IPS-NIHi11 (cell line): Measurements from ENCODE around the gene BANK1.

Experiments used
- DNase-seq: peaks from one replicate; pipeline ENCODE4 v3.0.0; 2012; ENCODE audit warnings: mixed read lengths, low spot score

Gene BANK1, protein sequence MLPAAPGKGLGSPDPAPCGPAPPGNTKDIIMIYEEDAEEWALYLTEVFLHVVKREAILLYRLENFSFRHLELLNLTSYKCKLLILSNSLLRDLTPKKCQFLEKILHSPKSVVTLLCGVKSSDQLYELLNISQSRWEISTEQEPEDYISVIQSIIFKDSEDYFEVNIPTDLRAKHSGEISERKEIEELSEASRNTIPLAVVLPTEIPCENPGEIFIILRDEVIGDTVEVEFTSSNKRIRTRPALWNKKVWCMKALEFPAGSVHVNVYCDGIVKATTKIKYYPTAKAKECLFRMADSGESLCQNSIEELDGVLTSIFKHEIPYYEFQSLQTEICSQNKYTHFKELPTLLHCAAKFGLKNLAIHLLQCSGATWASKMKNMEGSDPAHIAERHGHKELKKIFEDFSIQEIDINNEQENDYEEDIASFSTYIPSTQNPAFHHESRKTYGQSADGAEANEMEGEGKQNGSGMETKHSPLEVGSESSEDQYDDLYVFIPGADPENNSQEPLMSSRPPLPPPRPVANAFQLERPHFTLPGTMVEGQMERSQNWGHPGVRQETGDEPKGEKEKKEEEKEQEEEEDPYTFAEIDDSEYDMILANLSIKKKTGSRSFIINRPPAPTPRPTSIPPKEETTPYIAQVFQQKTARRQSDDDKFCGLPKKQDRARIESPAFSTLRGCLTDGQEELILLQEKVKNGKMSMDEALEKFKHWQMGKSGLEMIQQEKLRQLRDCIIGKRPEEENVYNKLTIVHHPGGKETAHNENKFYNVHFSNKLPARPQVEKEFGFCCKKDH

DNA sequence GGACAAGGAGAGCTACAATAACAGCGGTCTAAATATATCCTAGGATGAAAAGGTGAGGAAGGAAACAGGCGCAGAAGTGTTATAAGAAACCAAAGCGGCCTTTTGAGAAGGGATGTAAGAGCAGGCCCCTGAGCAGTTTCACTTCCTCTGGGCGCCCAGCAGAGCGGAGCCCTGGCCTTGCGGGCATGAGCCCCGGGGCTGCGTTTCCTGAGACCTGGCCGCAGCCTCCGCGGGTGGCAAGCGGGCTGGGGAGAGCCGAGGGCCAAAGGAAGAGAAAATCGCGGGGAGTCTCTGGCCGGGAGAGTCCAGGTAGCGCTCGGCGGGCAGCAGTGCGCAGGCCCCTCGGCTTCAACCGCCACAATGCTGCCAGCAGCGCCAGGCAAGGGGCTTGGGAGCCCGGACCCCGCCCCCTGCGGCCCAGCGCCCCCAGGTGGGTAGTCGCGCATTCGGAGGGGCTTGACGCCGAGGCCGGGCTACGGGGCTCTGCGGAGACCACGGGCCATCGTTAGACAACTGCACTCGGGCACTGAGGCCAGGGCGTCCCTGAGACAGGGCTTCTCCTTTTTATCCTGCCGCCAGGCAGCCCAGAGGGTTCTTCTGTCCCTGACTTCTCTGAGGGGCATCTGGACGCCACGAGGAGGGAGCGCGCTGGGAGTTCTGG lies at the start of gene BANK1:
BANK1 (plus strand) TSS at position 210 of the 661 bp plus-strand sequence; CDS start at position 361, 151 bp downstream.
- DNase-seq: peak; percentile 84

DNA sequence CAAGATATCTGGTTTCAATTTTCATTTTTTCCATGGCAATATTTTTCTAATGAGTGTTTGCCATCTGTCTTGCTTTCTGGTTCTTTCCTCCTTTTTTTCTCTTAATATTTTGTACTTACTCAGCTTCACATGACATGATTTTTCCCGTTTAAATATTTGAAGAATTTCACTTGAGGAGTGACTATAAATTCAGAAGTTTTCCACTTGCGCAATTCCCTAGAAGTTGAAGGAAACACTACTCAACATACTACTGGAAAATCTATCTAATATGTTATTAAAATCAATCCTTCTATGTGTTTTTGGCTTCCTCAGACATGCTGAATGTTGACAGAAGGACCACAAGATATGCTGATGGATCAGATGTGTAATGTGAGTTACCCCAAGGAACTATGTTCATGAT lies 36.8 kb upstream of the BANK1 start:
- no peak for DNase-seq

DNA sequence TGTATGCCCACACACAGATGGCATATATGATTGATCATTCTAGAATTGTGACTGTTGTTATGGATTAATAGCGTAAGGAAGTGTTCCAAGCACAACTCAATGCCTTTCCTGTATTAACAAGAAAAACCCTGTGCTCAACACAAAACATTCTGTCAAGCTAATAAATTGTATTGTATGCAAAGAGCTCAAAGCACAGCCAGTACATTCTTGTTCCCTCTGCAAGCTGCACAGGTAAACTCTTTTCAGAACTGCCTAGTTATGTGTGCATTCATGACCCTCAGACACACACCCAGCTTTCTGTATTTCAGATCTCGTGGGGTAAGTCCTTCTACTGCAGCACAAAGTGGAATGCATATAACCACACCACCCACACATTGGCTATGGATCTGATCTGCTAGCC lies 34.3 kb upstream of the BANK1 start:
- DNase-seq: no peak

DNA sequence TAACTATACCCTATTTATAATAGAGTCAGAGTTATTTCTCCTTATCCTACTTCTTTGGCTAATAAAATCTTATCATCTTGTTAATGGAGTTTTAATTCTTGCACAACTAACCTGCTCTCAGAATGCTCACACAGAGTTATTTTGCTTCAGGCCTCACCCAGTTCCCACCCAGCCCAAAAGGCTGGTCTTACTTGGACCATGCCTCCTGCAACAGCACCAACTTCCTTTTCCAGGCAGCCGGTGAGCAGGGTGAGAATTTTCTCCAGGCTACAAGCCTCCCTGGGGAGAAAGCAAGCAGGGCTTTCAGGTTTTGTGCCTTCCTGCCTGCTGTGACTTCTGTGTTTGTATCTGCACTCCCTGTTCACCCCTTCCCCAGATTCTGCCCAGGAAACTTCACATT lies 29.1 kb upstream of the BANK1 start:
- no peak for DNase-seq

DNA sequence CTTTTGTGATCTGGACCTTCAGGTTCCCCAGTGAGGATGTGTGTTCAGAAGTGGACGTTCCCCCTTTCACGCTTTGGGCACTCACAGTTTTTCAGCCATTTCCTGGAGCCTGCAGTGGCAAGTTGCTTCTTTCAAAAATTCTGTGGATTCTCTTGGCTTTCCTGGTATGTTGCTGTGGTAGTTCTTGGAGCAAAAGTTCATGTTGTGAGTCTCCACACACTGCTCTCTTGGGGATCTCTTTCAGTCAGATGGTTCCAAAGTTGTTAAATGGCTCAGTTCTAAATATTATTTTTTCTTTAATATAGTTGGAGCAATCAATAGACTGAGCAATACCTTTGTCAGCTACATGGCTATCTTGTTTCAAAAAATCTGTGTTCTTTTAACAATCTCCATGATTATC lies 28.5 kb upstream of the BANK1 start:
- no peak for DNase-seq

DNA sequence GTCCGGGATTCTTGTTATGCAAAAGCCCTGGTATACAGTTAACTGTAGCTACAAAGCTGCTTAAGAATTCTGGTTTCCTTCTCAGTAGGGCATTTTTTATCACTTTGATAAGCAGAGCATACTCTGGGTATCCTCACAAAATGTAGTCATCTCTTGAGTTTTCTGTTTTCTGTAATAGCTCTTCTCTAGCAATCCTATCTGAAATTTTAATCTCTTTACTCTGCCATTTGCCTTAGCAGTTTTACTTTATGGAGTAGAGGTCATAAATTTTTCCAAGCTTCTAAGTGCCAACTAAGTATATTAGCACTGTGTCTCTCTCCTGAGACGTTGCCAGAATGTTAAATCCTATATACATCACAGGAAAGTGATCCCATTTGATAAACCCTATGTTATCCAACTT lies 28.0 kb upstream of the BANK1 start:
- DNase-seq: no peak

DNA sequence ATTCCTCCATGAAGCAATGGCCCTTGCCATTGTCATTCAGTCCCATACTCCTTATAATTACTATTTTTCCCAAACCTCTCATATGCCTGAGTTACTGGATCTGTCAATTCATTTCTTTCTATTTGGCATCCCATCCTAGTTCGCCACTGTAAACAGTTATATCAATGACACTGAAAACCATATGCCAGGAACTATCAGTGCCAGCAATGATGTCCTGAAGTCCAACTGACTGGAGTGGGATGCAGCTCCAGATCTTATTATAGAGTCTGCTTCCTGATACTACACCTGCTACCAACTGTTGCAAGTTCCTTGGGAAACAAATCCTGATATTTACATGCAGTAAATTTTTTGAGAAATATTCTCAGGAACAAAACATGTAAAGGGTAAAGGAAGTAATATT lies 27.0 kb upstream of the BANK1 start:
- no peak for DNase-seq

DNA sequence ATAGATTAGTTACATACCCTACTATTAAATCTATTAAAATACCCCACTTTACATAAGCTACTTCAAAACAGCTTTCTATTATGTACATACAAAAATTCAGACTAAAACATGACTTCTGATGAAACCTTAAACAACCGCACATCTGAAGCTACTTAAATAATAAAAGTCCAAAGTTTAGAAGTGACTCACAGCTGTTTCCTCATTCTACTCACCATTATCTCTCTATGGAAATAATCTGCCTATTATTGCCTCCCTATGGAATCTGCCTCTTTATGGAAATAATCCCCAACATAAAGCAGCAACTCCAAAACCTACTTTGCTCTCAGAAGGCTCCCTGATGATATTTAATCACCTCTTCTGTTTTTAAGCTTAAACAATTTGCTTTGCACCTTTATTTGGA lies 15.7 kb upstream of the BANK1 start:
- DNase-seq: no peak

DNA sequence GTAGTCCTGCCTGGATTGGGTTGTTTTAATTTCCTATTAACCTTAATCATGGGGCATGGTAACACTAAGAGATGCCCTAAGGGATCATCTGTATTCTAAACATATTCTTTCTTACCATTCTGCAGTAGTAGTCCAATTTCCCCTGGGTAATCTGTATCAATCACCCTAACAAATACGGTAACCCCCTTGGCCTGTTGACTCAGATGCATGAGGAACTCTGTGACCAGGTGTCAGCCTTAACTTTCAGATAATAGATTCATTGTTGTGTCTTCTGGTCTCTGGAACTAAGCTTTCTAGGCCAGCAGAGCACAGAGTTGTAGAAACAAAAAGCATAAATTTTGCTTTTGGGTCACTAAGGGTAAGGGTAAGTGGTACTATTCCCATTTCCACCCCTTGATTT lies 13.1 kb upstream of the BANK1 start:
- no peak for DNase-seq

DNA sequence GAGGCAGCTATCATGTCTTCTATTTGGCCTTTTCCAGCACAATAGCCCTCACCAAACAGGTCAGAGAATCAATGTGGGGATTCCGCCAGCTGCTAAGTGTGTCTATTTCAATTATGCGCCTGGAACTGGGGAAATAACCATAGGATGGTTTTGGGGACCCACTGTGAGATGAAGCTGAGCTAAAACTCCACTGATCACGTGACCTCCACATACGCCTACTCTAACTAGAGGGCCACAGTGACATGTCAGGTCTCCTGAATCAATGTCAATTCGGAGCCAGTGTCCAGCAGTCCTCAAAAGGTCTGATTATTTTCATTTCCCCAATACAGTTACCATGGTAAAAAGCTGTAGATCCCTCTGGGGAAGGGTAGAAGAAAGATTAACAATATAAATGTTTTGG lies 10.2 kb upstream of the BANK1 start:
- DNase-seq: no peak

DNA sequence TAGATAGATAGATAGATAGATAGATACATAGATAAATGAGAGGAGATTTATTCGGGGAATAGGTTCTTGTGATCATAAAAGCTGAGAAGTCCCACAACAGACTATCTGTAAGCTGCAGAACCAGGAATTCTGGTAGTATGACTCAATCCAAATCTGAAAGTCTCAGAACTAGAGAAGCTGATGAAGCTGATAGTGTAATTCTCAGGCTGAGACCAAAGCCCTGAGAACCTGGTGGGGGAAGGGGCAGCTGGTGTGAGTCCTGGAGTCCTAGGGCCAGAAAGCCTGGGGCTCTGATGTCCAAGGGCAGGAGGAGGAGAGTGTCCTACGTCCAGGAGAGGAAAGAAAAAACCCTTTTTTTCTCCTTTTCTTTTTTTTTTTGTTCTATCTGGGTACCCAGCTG lies 8.0 kb upstream of the BANK1 start:
- DNase-seq: no peak

DNA sequence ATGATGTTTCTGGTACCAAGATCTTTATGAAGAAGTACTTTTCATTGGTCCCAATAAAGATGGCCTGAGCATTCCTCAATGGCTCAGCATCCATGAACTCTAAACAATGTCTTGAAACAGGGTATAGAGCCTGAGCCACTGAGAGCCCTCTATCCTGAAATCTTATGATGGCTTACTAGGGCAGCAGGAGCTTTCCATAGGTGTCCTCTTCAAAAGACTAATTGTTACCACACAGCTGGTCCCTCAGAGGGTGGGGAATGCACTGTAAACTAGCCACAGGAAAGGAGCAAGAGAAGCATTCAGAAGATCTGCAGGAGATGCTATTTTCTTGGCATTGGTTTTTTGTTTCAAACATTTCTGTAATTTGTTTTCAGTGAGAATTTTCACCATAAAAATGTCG lies 5.6 kb upstream of the BANK1 start:
- no peak for DNase-seq

DNA sequence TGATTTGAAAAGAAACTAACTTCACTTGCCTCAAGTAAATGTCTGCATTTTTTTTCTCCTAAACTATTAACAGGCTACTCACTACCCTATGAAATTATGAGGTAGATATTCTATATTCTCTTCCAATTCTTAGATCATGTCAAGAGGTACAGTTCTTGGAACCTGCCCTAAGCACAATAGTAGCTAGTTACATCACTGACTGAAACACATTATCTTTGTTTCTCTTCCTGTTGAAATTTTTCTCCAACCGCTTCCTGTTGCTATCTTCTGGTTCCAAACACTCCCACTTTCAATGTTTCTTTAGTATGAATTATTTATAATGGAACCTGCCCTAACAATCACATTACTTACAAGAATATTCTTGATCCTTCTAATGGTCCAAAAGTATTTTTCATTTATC lies 5.0 kb upstream of the BANK1 start:
- DNase-seq: no peak

DNA sequence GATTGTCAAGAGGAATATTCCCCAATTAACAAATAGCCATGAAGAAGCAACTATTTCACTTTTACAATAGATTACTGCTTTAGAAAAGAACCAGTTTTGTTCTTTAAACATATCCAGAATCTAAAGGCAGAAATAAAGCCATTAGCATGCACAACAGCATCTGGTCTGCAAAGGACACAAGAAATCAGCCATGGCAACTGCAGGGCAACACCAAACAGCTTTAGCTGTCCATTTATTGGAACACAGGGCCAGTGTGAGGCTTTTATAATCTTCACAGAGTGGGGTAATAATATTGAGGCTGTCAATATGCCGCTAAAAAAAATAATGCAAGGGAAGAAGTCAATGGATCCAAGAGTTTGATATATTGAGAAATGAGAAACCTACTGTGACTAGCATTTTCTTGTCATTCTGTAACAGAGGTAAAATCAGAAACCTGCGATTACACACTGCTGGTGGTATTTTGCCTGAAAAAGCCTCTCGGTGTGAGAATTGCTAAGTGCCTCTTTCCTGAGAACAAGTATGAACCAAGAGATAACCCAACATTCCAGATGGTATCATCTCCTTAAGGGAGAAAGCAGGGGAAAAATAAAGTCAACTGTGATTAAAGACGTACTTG lies 2.7 kb upstream of the BANK1 start:
- no peak for DNase-seq

DNA sequence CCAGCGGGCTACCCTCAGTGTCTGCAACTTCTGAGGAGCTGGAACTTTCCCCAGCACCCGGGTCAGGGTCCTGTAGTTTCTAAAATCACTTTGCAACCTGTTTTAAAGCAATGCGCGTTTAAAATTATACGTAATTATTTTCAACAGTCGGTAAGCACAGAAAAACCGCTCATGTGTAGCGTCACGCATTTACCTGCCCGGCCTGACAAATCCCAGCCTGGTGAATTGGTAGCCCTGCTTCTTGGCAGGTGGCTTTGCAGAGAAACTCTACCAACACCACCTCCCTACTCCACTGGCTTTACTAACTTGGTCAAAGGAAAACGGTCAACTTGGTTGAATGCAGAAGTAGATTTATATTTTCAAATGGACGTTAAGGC lies 640 bp downstream of the BANK1 start:
- DNase-seq: peak; percentile 34

DNA sequence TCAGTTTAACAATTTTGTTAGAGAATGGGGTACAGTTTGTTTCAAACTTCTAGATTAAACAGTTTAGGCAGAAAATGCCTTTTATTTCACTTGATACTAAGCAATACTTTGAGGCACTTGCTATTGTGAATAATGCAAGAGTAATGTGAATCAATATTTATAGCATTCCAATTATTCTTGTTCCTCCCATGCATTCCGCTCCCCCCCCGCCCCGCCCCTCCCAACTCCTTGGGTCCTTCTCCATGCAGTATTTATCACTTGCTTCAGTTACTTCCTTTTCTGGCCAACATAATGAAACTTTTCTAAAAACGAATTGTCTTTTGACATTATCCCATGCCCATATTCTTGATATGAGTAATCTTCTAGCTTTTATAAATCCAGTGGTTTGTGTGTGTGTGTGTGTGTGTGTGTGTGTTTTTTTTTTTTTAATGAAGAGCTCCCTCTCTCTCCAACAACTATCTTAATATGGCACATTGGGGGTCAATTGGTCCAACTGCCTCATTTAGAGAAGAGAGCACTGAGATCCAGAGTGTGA lies 1.6 kb downstream of the BANK1 start:
- DNase-seq: no peak

DNA sequence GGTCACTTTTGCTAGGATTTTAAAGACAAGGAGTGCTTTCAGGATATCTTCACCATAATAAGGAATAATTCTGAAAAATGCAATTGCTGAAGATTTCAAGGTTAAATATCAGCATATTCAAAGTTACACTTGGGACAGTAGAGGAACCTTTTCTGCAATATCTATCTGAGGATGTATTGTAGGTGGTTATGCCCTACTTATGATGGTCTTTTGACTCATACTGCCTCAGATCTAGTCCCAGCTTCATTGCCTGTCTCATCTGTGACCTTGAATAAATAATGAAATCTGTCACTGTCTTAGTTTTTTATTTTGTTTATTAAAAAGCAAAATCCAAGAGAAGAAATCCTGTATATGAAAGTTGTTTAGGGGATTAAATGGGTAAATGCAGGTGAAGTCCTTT lies 2.9 kb downstream of the BANK1 start:
- no peak for DNase-seq

DNA sequence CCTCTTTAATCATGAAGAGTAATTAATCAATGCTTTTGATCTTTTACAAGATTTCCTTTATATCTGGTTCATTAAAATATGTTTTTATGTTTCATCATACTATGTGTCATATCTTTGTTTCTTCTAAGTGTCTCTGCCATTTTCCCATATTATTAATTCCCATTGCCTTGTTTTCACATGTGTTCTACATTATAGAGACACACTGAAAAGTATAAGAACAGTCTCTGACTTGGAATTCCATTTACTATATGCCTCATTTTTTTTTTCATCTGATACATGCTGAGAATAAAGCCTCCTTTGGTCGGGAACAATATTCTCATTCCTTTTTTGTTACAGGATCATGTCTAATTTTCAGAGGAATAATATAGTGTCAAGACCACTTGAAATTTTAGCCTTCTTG lies 4.3 kb downstream of the BANK1 start:
- DNase-seq: no peak

DNA sequence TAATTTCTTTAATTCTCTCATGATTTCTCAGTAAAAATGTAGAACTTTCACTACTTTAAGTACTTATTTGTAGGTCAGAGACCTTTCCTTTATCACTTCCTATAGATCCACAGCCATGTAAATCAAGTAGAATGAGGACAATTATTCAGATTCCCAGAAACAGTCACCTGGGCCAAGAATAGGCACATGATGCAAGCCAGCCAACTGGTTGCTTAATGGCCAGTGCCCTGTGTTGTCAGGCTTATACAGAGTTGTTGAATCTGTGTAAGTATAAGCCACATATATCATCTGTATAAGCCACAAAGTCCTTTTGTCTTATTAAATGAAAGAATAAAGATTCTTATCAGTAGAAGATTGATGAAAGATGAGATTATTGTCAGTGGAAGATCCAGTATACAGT lies 5.2 kb downstream of the BANK1 start:
- DNase-seq: no peak

DNA sequence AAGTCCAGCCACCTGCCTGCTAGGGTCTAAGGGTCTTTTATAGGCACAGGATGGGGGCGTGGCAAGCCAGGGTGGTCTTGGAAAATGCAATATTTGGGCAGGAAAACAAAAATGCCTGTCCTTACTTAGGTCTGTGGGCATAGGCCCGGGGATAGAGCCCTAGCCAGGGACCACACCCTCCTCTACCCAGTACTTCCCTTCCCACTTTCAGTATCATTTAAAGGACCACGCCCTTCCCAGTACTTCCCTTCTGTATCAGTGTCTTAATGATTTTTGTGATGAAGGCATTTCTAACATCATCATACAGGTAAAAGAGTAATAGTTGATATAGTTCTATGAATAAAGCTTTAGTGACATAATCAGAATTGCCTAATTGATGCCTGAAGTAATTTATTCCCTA lies 11.4 kb downstream of the BANK1 start:
- no peak for DNase-seq

DNA sequence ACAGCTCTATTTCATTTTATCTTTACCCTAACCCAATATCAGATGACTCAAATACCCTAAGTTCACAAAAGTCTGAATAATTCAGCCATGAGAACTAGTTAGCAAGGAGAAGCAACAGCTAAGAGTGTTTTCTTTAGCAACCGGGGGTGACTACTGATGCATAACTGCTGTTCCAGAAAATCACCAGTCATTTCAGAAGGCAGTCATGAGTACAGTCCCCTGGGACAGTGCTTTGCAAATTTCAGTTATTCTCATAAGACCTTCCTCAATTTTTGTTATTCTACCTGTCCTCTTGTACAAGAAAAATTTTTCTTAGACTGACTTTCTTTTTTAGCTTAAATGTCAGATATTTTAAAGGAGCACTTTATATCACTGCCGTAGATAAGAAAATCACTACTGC lies 16.4 kb downstream of the BANK1 start:
- DNase-seq: peak; percentile 11

DNA sequence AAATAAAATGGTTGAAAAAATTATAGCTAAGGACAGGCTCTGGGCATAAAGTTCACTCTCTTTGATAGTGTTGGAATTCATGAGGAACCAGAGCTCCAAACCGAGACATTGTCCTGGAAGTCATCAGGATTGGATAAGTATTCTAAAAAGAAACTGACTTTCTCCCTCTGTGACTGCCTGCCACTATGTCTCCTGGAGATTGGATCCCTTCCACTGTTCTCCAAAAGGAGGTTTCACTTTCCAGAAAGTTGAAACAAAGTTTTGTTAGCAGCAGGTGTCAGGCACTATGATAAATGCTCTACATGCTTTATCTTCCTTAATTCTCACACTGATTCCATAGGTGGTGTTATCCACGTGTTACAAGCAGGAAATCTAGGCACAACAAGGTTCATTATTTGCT lies 16.8 kb downstream of the BANK1 start:
- no peak for DNase-seq
